ENCODE data around the gene CMBL.
A peak's percentile ranks its signal among the peaks of the same experiment; 100 is the strongest.
"Not testable (repeated sequence)": the region's sequence is repeated elsewhere in the genome, so short reads cannot be mapped to it uniquely, and the experiment has no call there.

CMBL gene

GRCh38 chr5:10310066-10310779, 2.5 kb upstream of the CMBL start:
- DNase-seq, result peak; percentile 34

- no peak for DNase-seq
Measured at GRCh38 chr5:10308844-10309243, 1.1 kb upstream of the CMBL start.

- DNase-seq, result no peak
Measured at GRCh38 chr5:10306806-10307205, 896 bp downstream of the CMBL start.

GRCh38 chr5:10306114-10306513, 1.6 kb downstream of the CMBL start:
- no peak for DNase-seq

GRCh38 chr5:10304932-10305331, 2.8 kb downstream of the CMBL start:
- DNase-seq, result no peak

- no peak for DNase-seq
Measured at GRCh38 chr5:10303699-10304170, 4.0 kb downstream of the CMBL start.

- DNase-seq, result no peak
Measured at GRCh38 chr5:10303201-10303600, 4.5 kb downstream of the CMBL start.

- no peak for DNase-seq
Measured at GRCh38 chr5:10301842-10302610, 5.7 kb downstream of the CMBL start.

- no peak for DNase-seq
Measured at GRCh38 chr5:10301266-10301665, 6.4 kb downstream of the CMBL start.

GRCh38 chr5:10300246-10300645, 7.5 kb downstream of the CMBL start:
- DNase-seq, result no peak

- no peak for DNase-seq
Measured at GRCh38 chr5:10297646-10298204, 10.0 kb downstream of the CMBL start.

- no peak for DNase-seq
Measured at GRCh38 chr5:10295619-10296326, 11.9 kb downstream of the CMBL start.

- DNase-seq, result no peak
Measured at GRCh38 chr5:10293907-10294662, 13.6 kb downstream of the CMBL start.

- no peak for DNase-seq
Measured at GRCh38 chr5:10291692-10292339, 15.9 kb downstream of the CMBL start.

GRCh38 chr5:10290438-10290837, 17.3 kb downstream of the CMBL start:
- no peak for DNase-seq

GRCh38 chr5:10289991-10290390, 17.7 kb downstream of the CMBL start:
- no peak for DNase-seq

- peak; percentile 75 for DNase-seq
Measured at GRCh38 chr5:10289353-10289752, 18.3 kb downstream of the CMBL start.

- peak; percentile 97 for DNase-seq
Measured at GRCh38 chr5:10288592-10289219, 19.0 kb downstream of the CMBL start.

- no peak for DNase-seq
Measured at GRCh38 chr5:10286862-10287227, 20.9 kb downstream of the CMBL start.

GRCh38 chr5:10286162-10286861, 21.4 kb downstream of the CMBL start:
- DNase-seq, result no peak

GRCh38 chr5:10285362-10285761, 22.3 kb downstream of the CMBL start:
- DNase-seq, result not testable (repeated sequence)

All from RPMI8226 (cell line).